ENCODE results near the gene SERPINB8.

SERPINB8 gene

DNA sequence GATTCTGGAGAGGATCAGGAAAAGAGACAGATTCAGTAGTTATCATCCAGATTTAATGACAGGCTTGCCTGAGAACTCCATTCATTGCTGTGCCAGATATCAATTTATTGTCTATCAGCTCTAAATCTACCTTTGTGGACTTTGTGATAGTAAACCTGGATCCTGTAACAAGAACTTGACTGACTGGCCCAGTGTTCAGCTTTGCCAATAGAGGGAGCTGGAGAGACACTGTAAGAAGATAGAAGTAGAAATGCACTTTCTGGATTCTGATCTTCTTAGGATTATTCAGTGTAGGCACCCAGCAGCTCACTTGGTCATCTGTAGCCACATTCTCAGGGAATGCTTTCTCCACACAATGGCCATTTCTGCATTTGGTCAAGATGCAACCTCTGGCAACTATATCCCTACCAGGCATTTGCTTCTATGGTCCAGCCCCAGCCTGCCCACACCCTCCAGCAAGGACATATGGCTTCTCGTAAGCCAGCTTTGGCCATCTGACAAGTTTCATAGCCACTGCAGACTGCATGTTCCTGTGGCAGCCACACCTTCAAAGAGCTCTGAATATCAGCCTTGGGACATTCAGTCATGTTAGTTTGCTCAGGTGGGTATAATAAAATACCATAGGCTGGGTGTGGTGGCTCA lies 6.1 kb upstream of the SERPINB8 start:
- in situ Hi-C loops (cut with HindIII; ENCODE audit: low sequenced_read_pairs) = no loop called here

DNA sequence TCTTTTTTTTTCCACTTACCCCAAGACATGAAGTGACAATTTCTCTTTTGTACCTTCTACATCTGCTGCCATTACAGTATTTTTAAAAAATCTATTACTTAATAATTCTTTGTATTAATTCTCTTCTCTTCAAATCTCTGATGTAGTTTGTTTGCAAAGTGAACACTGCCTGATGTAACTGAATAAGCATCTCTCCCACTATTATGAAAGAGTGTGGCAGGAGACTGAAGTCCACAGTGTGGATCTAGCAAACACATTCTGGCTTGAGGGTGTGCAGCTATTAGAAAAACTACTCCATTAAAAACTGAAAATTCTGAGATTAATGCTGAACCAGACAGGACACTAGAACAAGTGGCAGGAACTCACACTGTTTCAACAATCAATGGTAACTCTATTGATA lies 5.0 kb upstream of the SERPINB8 start:
- in situ Hi-C loops (cut with HindIII; ENCODE audit: low sequenced_read_pairs) = no loop called here

DNA sequence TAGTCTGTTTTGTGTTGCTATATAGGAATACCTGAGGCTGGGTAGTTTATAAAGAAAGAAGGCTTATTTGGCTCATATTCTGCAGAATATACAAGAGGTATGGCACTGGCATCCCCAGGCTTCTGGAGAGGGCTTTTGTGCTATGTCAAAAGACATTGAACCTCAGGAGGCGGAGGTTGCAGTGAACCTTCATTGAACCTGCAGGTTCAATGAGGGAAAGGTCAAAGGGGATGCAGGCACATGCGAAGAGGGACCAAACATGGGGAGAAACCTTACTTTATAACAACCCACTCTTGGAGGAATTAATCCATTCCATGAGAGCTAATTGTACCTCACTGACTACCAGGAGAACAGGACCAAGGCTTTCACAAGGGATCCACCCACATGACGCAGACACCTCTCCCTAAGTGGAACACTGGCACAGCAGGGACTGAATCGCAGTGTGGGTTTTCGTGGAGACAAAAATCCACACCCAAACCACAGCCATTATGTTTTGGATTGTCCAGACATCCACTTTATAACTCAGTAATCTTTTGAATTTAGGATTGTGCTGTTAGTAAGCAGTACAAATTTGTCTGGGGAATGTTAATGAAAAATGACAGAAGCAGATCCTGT lies 4.1 kb upstream of the SERPINB8 start:
- in situ Hi-C loops (cut with HindIII; ENCODE audit: low sequenced_read_pairs) = no loop called here

DNA sequence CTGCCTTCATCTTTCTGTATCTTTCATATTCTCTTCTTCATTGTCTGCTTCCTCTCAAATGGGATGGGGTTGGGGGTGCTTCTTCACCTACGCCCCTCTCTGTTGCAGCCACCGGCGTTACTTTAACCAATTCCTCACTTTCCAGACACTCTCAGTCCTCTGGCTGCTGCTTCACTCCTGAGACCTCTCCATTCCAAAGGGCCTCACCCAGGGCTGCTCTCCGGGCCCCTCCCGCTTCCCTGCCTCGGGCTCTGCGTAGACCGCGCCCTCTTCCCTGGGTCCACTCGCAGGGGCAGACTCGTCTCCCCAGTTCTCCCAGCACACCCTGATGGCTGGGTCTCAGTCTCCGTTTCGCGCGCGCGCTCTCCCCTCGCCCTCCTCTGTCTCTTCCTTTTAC lies 926 bp downstream of the SERPINB8 start:
- in situ Hi-C loops (cut with HindIII; ENCODE audit: low sequenced_read_pairs) = no loop called here

DNA sequence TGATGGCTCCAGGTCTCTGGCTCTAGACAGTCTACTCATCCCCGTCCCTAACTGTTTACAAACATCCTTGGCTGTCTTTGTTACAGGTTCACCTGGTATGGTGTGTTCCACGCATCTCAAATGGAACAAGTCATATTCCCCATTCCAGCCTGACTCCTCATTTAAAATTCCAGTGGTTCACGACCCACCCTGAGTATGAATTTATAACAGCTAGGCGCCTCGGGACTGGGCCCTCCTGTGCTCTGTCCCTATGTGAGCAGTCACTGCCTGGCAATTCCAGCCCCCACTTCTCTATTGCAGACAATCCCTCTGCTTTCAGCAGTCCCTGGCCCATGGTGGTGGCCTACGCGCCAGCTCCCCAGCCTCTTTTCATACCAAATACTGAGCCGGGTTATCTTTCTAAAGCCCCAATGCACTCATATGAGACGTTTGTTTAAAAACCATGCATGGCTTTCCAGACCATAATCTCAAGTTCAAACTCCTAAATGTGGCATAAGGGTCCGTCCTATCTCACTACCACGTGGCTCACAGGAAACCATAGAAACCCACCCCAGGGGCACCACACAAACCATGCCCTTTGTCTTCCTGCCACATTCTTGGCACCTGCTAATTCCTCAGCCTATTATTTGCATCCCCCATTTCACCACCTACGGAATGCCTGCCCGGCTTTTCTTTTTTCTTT lies 1.6 kb downstream of the SERPINB8 start:
- in situ Hi-C loops (cut with HindIII; ENCODE audit: low sequenced_read_pairs) = no loop called here

GRCh38 chr18:63972002-63972376 lies 2.1 kb downstream of the SERPINB8 start:
- in situ Hi-C loops (cut with HindIII; ENCODE audit: low sequenced_read_pairs) = no loop called here

GRCh38 chr18:63974991-63975390 lies 5.1 kb downstream of the SERPINB8 start:
- in situ Hi-C loops (cut with HindIII; ENCODE audit: low sequenced_read_pairs) = no loop called here

- in situ Hi-C loops (cut with HindIII; ENCODE audit: low sequenced_read_pairs) = no loop called here
Observed at GRCh38 chr18:63975628-63976027, 5.7 kb downstream of the SERPINB8 start.

DNA sequence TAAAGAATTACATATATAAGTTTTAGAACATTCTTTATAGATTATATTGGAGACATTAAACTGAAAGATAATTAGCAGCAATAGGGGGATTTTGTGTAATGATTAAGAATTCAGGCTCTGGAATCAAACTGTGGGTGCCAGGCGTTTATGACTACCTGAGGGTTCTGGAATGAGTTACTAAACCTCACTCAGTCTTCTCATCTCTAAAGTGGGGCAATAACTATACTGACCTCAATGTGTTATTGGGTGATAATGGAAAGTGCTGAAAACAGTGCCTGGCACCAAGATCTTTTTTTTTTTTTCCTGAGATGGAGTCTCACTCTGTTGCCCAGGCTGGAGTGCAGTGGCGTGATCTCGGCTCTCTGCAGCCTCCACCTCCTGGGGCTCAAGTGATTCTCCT lies 7.2 kb downstream of the SERPINB8 start:
- in situ Hi-C loops (cut with HindIII; ENCODE audit: low sequenced_read_pairs) = no loop called here

DNA sequence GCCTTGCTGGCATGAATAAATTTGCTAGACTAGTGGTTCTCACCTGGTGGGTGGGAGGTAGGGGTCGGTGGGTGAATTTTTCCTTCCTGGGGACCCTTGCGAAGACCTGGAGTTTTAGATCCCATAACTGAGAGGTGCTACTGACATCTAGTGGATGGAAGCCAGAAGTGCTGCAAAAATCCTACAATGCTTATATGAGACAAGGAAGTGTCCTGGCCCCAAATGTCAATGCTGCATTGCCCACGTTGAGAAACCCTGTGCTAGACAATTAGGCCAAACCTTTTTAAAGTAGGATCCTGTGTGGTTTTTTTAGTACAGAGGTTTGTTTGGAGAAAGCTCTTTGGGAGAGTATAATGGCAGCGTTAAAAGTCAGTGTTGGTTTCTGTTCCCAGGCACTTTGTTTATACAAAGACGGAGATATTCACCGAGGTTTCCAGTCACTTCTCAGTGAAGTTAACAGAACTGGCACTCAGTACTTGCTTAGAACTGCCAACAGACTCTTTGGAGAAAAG lies 9.6 kb downstream of the SERPINB8 start:
- in situ Hi-C loops (cut with HindIII; ENCODE audit: low sequenced_read_pairs) = no loop called here

DNA sequence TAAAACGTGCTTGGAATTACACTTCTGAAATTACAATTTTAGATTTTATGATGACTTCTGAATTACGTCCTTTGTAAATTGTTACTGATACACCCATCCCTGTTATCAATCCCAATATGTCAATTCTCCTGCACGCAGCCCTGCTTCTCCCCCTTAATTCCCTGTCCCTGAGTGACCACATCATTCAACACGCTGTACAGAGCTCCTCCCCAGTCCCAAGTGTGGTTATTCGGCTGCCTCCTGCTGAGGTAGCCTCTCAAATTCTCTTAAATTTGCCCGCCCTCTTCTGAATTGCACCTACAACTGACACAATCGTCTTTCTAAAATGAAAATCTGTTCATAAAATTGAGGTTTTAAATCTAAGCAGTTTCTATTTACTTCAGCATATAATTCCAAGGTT lies 10.1 kb downstream of the SERPINB8 start:
- in situ Hi-C loops (cut with HindIII; ENCODE audit: low sequenced_read_pairs) = no loop called here

DNA sequence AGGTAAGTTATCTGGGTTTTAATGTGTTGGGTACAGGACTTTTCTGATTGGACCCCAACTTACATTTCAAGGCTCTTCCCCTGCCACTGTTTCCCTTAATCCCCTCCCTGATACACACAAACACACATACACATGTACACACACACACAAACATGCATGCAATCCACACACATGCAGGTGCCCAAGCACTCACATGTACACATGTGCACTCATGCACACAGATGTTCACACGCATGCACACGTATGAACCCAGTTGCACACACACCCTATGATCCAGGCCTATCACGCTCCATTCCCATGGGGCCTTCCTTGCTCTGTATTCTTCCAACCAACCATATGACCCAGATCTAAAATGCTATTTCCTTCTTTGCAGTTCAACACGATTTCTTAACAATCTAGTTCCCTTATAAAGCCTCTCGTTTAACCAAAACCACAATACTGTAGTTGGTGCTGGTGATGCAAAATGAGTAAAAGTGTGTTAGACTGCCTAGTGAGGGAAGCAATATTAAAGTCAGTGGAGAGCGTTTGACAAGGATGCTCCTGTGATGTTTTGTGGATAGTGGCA lies 11.1 kb downstream of the SERPINB8 start:
- in situ Hi-C loops (cut with HindIII; ENCODE audit: low sequenced_read_pairs) = no loop called here

DNA sequence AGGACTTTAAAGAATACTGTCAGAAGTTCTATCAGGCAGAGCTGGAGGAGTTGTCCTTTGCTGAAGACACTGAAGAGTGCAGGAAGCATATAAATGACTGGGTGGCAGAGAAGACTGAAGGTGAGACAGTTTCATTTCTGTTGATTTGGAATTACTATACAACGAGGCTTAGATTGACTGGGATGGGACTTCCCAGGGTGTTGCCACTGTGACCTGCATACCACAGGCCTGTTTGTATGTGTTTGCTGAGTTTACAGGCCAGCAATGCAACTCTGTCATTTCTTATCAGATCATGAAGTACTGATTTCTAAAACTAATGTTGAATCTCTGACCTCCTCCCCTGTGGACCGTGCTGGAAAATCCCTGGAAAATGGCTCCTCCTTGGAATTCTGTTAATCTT lies 11.8 kb downstream of the SERPINB8 start:
- in situ Hi-C loops (cut with HindIII; ENCODE audit: low sequenced_read_pairs) = no loop called here

DNA sequence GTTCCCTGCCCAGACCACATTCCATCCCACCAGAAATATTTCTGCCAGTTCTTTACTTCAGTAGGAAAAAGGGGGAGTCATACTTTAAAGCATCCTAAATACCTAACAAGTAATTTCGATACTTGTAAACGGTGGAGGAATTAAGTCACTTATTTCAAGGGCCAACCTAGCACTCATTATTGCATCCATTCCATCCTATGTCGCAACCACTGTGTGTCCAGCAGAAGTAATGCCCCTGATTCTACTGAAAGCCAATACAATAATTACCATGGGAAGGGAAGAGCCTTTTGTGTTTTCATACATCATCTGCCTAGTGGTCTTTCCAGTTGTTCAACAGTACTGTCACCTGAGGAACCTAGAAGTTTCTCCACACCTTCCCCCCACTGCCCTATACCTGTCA lies 12.5 kb downstream of the SERPINB8 start:
- in situ Hi-C loops (cut with HindIII; ENCODE audit: low sequenced_read_pairs) = no loop called here

- in situ Hi-C loops (cut with HindIII; ENCODE audit: low sequenced_read_pairs) = no loop called here
Observed at GRCh38 chr18:63986885-63987284, 17.0 kb downstream of the SERPINB8 start.

DNA sequence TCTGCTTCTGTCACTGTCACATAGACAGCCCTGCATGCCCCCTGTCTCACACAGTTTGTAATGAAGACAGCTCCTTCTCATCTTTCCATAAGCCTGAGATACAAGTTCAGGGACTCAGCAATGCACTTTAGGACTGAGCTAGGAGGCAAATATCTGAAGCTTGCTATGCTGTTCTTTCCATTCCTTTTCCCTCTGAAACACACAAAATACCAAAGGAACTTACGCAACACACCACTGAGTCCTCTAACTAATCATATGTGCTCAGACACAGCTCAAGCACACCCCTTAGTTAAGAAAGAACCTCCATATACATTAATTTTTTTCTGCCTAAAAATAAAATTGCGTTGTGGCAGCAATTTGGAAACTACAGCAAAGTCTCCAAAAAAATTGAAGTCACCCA lies 17.9 kb downstream of the SERPINB8 start:
- in situ Hi-C loops (cut with HindIII; ENCODE audit: low sequenced_read_pairs) = no loop called here

- in situ Hi-C loops (cut with HindIII; ENCODE audit: low sequenced_read_pairs) = no loop called here
Observed at GRCh38 chr18:63992751-63993150, 22.9 kb downstream of the SERPINB8 start.

DNA sequence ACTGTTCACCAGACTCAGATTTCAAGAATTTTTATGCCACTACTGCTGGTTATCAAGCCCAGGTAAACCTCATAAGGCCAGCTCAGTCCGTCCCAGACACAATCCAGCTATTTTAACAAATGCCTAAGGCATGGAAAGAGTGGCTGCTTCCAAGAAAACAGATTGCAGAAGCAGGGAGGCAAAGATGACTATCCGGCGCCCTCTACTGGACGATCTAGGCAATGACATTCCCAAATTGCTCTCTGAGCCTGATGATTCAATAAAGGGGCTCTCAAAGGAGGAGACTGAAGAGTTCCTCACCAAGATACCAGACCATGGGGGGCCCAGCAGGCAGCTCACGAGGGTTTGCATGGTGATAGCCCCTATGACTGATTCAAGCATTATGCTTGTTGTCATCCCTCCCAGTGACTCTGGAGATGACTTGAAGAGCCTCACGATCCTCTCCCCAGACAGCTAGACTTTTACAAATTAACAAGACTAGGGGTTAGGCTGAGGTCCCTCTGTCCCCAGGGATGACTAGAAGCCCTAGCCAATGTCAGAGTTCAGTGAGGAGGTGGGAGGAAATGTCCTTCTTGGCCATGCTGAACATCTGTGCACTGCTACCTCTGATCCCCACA lies 25.0 kb downstream of the SERPINB8 start:
- in situ Hi-C loops (cut with HindIII; ENCODE audit: low sequenced_read_pairs) = no loop called here

GRCh38 chr18:63997041-63997440 lies 27.2 kb downstream of the SERPINB8 start:
- in situ Hi-C loops (cut with HindIII; ENCODE audit: low sequenced_read_pairs) = no loop called here

- in situ Hi-C loops (cut with HindIII; ENCODE audit: low sequenced_read_pairs) = no loop called here
Observed at GRCh38 chr18:63997606-63998005, 27.7 kb downstream of the SERPINB8 start.

GRCh38 chr18:63999871-64000270 lies 30.0 kb downstream of the SERPINB8 start:
- in situ Hi-C loops (cut with HindIII; ENCODE audit: low sequenced_read_pairs) = no loop called here
